Measurements from ENCODE around the gene SLC23A3. TPM values are rescaled to one million over a fixed set of nuclear protein-coding genes. Genes with fewer than 3 reads are reported as not detected.

Gene SLC23A3
- total and polyA plus RNA-seq, 12 donors, result 0.28 to 2.1 (median 0.47) TPM

- DNase-seq (no peak), ATAC-seq (no peak)
- Histone ChIP-seq H3K27ac (peak overlapping the region in 7 of 10 donors; percentile 93 to 100 (median 100)), H3K9me3 (no peaks in the 10 kb centered on the region), H3K36me3 (peaks cover 0 to 53% (median 39%) of the 10 kb centered on the region in 9 donors), H3K4me1 (peaks cover 11 to 56% (median 47%) of the 10 kb centered on the region in 9 donors), H3K4me3 (peak overlapping the region in 9 of 10 donors; percentile 64 to 97 (median 93)), H3K27me3 (no peaks in the 10 kb centered on the region)
- no peak for TF ChIP-seq CTCF (IDR thresholded peaks at IDR 0.05)
- WGBS, 2 donors, result 83 to 86% methylated on average over 7 of the region's 7 CpGs
- intact Hi-C loops (cut with DNase I), result loop anchor here in 6 of 10 donors (5.0 to 10.0 kb wide), 5 partner anchors 42 to 212 kb away; partner anchors contain the start of genes DNPEP (in 4 of the 6) and ABCB6 (in 2 of the 6)
Measured at GRCh38 chr2:219175486-219175885, 5.7 kb upstream of the SLC23A3 start.

- peaks cover 0 to 46% (median 33%) of the 10 kb centered on the region in 9 donors for H3K36me3 ChIP-seq
- H3K27me3 ChIP-seq, result no peaks in the 10 kb centered on the region
- no peaks in the 10 kb centered on the region for H3K9me3 ChIP-seq
- H3K4me1 ChIP-seq, result peaks cover 11 to 52% (median 43%) of the 10 kb centered on the region in 9 donors
- no peak for TF ChIP-seq CTCF (IDR thresholded peaks at IDR 0.05)
- H3K27ac ChIP-seq, result no peak overlapping the region
- WGBS, 2 donors, result 83 to 87% methylated on average over 7 of the region's 7 CpGs
- DNase-seq, result no peak
- no peak for ATAC-seq
- H3K4me3 ChIP-seq, result no peak overlapping the region
- intact Hi-C loops (cut with DNase I), result loop anchor here in 6 of 10 donors (5.0 to 10.0 kb wide), 6 partner anchors 32 to 212 kb away; partner anchors contain the start of genes DNPEP (in 4 of the 6), ABCB6 (in 2 of the 6) and ZFAND2B (in 1 of the 6)
Measured at GRCh38 chr2:219174801-219175200, 5.0 kb upstream of the SLC23A3 start.

GRCh38 chr2:219174146-219174545 lies 4.3 kb upstream of the SLC23A3 start:
- Histone ChIP-seq H3K9me3 (no peaks in the 10 kb centered on the region), H3K4me3 (no peak overlapping the region), H3K27me3 (no peaks in the 10 kb centered on the region), H3K4me1 (peaks cover 8 to 46% (median 36%) of the 10 kb centered on the region in 9 donors), H3K27ac (no peak overlapping the region), H3K36me3 (peaks cover 0 to 40% (median 28%) of the 10 kb centered on the region in 9 donors)
- intact Hi-C loops (cut with DNase I), result loop anchor here in 4 of 10 donors (5.0 to 10.0 kb wide), 3 partner anchors 33 to 211 kb away; partner anchors contain the start of genes DNPEP (in 2 of the 4) and ZFAND2B (in 1 of the 4)
- 92 to 93% methylated on average over 3 of the region's 3 CpGs for WGBS, 2 donors
- TF ChIP-seq CTCF (IDR thresholded peaks at IDR 0.05), result no peak
- no peak for DNase-seq
- ATAC-seq, result no peak

GRCh38 chr2:219173176-219173575 lies 3.3 kb upstream of the SLC23A3 start:
- peaks cover 0 to 40% (median 28%) of the 10 kb centered on the region in 9 donors for H3K36me3 ChIP-seq
- H3K27me3 ChIP-seq, result no peaks in the 10 kb centered on the region
- H3K4me1 ChIP-seq, result peaks cover 4 to 47% (median 27%) of the 10 kb centered on the region in 9 donors
- ATAC-seq, result no peak
- H3K4me3 ChIP-seq, result no peak overlapping the region
- intact Hi-C loops (cut with DNase I), result loop anchor here in 4 of 10 donors (5.0 to 10.0 kb wide), 3 partner anchors 34 to 212 kb away; partner anchors contain the start of genes DNPEP (in 2 of the 4) and ZFAND2B (in 1 of the 4)
- no peaks in the 10 kb centered on the region for H3K9me3 ChIP-seq
- WGBS, 2 donors, result 89% methylated on average over 6 of the region's 6 CpGs
- H3K27ac ChIP-seq, result no peak overlapping the region
- no peak for TF ChIP-seq CTCF (IDR thresholded peaks at IDR 0.05)
- DNase-seq, result no peak
